NCI-H2171 (cell line): Measurements from ENCODE around the gene GABARAPL1.
A peak's percentile ranks its signal among the peaks of the same experiment; 100 is the strongest.
"Not testable (repeated sequence)": the region's sequence is repeated elsewhere in the genome, so short reads cannot be mapped to it uniquely, and the experiment has no call there.

Source experiments
- DNase-seq: peaks from one replicate; lab custom pipeline; 2025; lab: John Stamatoyannopoulos, UW

GABARAPL1 gene

GRCh38 chr12:10212739-10213131 is at the start of gene GABARAPL1:
GABARAPL1 (plus strand) TSS chr12:10212877; CDS start chr12:10213130, 253 bp downstream.
- peak; percentile 27 for DNase-seq

- DNase-seq: no peak
Observed at GRCh38 chr12:10163084-10163483, 49.6 kb upstream of the GABARAPL1 start.

GRCh38 chr12:10165421-10165820 is 47.3 kb upstream of the GABARAPL1 start:
- no peak for DNase-seq

- no peak for DNase-seq
Observed at GRCh38 chr12:10167599-10167998, 45.1 kb upstream of the GABARAPL1 start.

GRCh38 chr12:10169104-10169503 is 43.6 kb upstream of the GABARAPL1 start:
- DNase-seq: no peak

GRCh38 chr12:10170216-10170615 is 42.5 kb upstream of the GABARAPL1 start:
- DNase-seq: no peak

- DNase-seq: no peak
Observed at GRCh38 chr12:10171973-10172728, 40.5 kb upstream of the GABARAPL1 start, which contains the start of gene OLR1. OLR1 (minus strand) TSS chr12:10172132; CDS start chr12:10172077, 55 bp downstream.

- no peak for DNase-seq
Observed at GRCh38 chr12:10174986-10175614, 37.6 kb upstream of the GABARAPL1 start.

DNA sequence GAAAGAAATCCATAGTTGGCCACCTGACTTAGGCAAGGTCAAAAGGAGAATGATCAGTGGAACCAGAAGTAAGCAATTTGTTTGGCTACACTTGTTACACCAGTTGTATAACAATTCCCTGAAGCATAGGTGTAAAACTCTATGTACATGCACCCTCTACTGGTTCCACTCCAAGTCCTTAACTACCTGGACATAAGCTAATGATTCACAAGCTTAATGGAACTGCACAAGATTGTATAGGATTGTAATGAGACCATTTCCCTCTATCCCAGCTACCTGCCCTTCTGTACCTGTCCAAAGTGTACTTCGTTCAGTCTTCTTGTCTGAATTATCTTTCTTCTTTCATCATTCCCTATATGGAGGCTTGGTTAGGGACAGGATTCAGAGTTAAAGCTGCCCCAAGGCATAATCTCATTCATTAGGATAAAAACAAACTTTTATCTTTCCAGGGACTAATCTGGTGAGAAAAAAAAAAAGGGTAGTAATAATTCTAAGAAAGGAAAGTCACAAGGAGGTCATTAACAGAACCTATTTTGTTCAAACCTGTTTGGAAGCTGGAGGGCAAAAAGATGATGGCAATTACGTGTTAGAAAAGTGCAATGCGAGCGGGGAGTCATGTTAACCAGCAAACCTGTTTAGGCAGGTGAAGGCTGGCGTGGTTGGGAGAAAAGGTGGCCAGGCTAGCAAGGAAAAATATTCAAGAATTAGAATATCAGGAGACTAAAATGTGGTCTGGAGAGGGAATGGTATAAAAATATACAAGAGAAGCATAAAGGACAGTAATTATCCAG is 36.6 kb upstream of the GABARAPL1 start:
- DNase-seq: no peak

DNA sequence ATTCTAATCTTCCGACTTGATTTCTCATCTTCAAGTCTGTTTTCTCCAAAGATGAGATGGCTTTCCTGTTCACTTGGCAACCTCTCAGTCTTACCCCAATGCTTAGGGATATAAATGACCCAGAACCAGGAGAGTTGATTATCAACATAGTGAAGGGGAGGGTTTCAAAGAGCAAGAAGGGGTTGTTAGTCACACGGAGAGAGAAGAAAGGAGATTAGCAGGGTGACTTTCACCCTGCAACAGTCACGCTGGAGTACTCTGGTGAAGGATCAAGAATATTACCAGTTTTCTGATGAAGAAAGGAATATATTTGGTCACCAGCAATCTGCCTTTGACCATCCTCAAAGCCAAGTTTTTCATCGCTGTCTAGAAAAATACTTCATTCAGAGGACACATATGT is 33.9 kb upstream of the GABARAPL1 start, which contains the start of gene TMEM52B:
Gene TMEM52B, plus strand, starts transcription at position 212 of the 400 bp plus-strand sequence. CDS start 543 bp downstream, outside the sequence.
- DNase-seq: no peak

- DNase-seq: no peak
Observed at GRCh38 chr12:10179776-10180181, 32.9 kb upstream of the GABARAPL1 start.

GRCh38 chr12:10182354-10183049 is 30.2 kb upstream of the GABARAPL1 start:
- DNase-seq: no peak

DNA sequence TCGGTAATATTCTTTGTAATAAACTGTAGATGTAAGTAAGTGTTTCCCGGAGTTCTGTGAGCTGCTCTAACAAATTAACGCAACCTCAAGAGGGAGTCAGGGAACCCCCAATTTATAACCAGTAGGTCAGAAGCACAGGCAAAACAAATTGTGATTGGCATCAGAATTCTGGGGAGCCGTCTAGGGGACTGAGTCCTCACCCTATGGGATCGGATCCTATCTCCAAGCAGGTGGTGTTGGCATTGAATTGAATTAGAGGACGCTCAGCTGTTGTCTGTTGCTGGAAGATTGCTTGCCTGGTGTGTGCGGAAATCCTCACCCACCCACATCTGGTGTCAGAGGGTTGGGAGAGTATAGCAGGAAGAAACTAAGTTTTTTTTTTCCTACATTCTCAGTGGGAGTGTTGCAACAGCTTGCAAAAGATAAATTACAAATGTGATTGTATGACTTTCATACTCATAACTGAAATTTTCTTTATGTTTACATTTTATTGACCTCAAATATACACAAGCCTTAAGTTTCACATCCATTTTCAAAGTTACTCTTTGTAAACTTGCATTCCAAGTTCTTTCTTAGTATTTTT is 28.3 kb upstream of the GABARAPL1 start:
- no peak for DNase-seq

DNA sequence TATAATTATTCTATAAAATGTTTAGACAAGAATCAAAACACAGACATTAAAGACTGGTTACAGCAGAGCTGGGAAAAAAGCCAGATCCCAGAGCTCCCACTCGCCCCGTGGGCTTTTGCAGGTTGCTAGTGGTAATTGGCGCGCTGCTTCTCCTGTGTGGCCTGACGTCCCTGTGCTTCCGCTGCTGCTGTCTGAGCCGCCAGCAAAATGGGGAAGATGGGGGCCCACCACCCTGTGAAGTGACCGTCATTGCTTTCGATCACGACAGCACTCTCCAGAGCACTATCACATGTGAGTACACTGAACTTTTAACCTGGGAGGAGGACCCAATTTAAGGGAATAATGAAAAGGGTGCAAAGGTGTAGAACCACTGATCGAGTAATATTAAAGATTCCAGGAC is 26.4 kb upstream of the GABARAPL1 start:
- DNase-seq: no peak

- DNase-seq: not testable (repeated sequence)
Observed at GRCh38 chr12:10186958-10187357, 25.7 kb upstream of the GABARAPL1 start.

- DNase-seq: no peak
Observed at GRCh38 chr12:10189653-10190052, 23.0 kb upstream of the GABARAPL1 start.

DNA sequence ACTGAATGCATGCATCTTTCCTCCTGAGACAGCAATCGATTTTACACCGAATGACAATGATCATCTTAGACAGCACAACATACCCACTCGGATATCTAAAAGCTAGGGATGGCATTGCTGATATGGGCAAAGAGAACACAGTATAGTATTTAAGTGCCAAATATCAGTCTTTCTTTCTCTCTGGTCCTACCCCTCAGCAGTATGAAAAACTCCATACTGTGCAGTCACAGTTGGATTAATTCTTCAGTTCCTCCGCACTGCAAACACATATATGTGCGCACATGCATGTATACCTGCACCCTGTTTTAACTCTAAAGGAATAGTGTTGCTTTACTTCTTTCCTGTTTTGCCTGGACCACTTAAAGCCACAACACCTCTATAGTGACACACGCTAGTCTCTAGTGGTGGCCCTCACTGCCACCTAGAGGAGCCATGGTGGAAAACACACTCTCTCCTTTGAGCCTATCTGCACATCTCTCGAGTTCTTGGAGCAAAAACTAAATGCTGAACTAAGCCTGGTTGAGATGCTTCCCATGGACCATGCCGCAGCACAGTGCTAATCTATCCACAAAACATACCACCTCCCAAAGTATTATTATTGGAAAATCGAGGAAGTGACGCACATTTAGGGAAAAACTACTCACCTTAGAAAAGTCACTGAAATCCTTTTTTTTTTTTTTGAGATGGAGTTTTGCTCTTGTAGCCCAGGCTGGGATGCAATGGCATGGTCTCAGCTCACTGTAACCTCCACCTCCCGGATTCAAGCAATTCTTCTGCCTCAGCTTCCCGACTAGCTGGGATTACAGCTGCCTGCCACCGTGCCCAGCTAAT is 21.9 kb upstream of the GABARAPL1 start:
- DNase-seq: no peak

GRCh38 chr12:10191865-10192264 is 20.8 kb upstream of the GABARAPL1 start:
- no peak for DNase-seq

DNA sequence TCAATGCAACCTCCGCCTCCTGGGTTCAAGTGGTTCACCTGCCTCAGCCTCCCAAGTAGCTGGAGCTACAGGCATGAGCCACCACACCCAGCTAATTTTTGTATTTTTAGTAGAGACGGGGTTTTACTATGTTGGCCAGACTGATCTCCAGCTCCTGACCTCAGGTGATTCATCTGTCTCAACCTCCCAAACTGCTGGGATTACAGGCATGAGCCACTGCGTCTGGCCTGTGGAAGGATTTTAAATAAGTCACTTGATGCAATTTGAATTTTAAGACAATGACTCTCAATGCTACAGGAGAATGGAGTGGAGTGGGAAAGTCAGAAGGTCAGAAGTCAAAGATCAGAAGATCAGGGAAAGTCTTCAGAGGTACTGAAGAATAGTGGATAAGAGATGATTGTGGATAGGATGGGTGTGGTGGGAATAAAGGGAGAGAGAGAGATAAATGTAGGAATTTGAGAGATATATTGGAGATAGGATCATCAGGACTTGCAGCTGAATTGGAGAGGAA is 18.5 kb upstream of the GABARAPL1 start:
- no peak for DNase-seq

- DNase-seq: no peak
Observed at GRCh38 chr12:10196210-10196609, 16.5 kb upstream of the GABARAPL1 start.
